Urinary bladder (tissue), 4 donors: ENCODE data around the gene FARS2. TPM values are rescaled to one million over a fixed set of nuclear protein-coding genes. Genes with fewer than 3 reads are reported as not detected.
"Not testable (repeated sequence)": the region's sequence is repeated elsewhere in the genome, so short reads cannot be mapped to it uniquely, and the experiment has no call there.

Experiments used
- DNase-seq: peaks from one replicate; pipeline ENCODE4 v3.0.0-alpha.2; 2015; ENCODE audit errors: extremely low spot score
- H3K27ac ChIP-seq: one replicate; pipeline ENCODE4 v1.5.1; 2013; ENCODE audit warnings: low read depth, mild to moderate bottlenecking, moderate library complexity
- H3K36me3 ChIP-seq: one replicate; pipeline ENCODE4 v1.6.1; 2013; ENCODE audit warnings: mild to moderate bottlenecking, moderate library complexity; ENCODE audit not compliant: insufficient read depth
- H3K4me1 ChIP-seq: one replicate; pipeline ENCODE4 v1.6.1; 2013; ENCODE audit warnings: mild to moderate bottlenecking, moderate library complexity; ENCODE audit not compliant: insufficient read depth
- H3K4me3 ChIP-seq: one replicate; pipeline ENCODE4 v1.5.1; 2013; ENCODE audit warnings: low read depth, low read length
- WGBS: extraction: QIAGEN DNeasy Blood & Tissue Kit; methylation state at CpG from one replicate; pipeline ENCODE4 v1.1.7; 2013; 5-methylcytosine and 5-hydroxymethylcytosine counted together
- polyA plus RNA-seq: library from polyadenylated mRNA; stranded (reverse); fragments of 200-250 nt; gene quantifications from one replicate; pipeline ENCODE4 v1.2.3, GENCODE V29; 2013
- total RNA-seq: library from RNA; depleted of rRNA; stranded (reverse); fragments of >200 nt; gene quantifications from one replicate; pipeline ENCODE4 v1.2.3, GENCODE V29; 2014
- donor health status: healthy with polysubstance abuse.
- donor health status: healthy.

FARS2 gene
- total and polyA plus RNA-seq, 2 donors: 13.6 to 23.4 TPM

DNA sequence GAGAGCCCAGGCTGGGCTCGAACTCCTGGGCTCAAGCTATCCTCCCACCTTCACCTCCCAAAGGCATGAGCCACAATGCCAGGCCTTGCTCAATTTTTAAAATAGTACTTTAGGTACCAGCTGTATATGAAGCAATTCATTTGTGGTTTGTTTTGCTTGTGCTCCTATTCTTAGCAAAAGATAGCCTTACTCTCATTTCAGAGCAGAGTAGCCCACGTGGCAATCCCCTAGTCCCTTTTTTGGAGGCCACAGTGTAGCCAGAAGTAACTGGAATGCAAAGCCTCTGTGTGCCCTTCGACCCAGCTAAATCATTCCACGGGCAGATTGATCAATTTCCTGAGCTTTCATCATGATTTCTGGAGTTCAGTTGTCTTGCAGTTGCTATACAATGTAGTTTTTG lies 373.2 kb downstream of the FARS2 start:
- 83% methylated on average over 4 of the region's 4 CpGs for WGBS
- Histone ChIP-seq H3K4me3 (no peak overlapping the region), H3K27ac (no peak overlapping the region), H3K4me1 (no peaks in the 10 kb centered on the region), H3K36me3 (no peaks in the 10 kb centered on the region)
- DNase-seq: no peak

DNA sequence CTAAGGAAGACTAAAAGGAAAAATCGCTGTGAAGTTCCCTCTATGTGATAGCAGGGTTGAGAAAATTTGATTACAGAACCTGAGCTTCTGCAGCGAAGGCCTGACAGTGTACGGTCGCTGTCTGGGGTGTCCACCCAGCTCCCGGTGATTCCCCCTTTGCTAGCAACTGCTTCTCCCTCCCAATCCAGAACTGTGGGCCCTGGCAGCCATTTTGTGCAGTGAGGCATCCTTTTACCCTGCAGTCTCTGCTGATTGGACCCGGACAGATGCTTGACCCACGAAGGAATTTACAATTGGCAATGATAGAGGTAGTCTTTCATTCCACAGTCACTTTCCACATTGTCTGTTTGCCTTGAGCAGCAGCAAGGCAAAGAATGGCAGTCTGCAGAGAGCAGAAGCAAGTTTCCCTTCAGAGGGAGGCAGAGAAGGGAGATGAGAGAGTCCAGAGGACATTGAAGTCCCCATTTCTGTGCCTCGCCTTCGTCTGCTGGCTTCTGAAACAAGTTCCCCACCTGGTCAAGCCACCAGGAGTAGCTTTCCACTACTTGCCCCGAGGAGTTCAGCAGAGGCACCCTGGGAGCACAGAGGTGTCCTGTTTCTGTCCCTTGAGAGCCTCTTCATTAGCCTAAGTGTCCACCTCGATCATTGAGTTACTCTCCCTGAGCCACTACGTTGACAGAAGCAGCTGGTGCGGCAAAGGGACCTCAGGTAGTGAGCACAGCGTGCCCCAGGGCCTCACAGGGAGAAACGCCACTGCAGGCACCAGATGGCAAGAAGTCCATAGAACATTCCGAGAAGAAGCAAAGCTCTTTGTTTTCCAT lies 375.1 kb downstream of the FARS2 start:
- Histone ChIP-seq H3K4me1 (no peaks in the 10 kb centered on the region), H3K27ac (no peak overlapping the region), H3K36me3 (no peaks in the 10 kb centered on the region), H3K4me3 (no peak overlapping the region)
- no peak for DNase-seq
- 86% methylated on average over 16 of the region's 16 CpGs for WGBS

DNA sequence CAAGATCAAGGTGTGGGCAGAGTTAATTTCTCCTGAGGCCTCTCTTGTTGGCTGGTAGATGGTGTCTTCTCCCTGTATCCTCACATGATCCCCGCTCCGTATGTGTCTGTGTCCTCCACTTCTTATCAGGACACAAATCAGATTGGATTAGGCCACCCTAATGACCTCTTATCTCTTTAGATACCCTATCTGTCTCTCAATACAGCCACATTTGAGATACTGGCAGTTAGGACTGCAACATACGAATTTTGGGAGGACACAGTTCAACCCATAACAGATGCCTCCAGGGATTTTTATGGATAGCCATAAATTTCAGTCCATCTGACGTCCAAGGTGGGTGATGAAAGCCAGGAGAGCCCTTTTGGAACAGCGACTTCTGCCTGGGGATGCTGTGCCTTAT lies 376.4 kb downstream of the FARS2 start:
- WGBS: 75% methylated on average over 5 of the region's 5 CpGs
- Histone ChIP-seq H3K36me3 (no peaks in the 10 kb centered on the region), H3K4me1 (no peaks in the 10 kb centered on the region), H3K27ac (no peak overlapping the region), H3K4me3 (no peak overlapping the region)
- no peak for DNase-seq

DNA sequence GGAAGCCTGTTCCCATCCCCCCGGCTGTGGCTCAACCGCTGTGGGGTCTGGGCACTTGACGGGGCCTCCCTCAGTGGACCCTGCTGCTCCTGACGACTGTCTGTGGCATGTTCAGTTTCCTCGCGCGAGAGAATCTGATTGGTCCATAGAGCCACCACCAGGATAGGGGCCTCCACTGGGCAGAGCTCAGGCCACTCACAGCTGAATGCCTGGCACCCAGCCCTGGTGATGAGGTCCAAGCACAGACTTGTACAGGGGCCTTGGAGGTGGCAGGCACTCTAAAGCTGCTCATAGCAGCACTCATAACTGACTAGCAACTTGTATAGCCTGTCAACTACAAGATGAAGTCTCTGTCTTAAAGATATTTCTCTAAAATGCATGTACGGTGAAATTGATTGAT lies 377.4 kb downstream of the FARS2 start:
- Histone ChIP-seq H3K4me1 (no peaks in the 10 kb centered on the region), H3K36me3 (no peaks in the 10 kb centered on the region), H3K27ac (no peak overlapping the region), H3K4me3 (no peak overlapping the region)
- DNase-seq: no peak
- 89% methylated on average over 8 of the region's 8 CpGs for WGBS

DNA sequence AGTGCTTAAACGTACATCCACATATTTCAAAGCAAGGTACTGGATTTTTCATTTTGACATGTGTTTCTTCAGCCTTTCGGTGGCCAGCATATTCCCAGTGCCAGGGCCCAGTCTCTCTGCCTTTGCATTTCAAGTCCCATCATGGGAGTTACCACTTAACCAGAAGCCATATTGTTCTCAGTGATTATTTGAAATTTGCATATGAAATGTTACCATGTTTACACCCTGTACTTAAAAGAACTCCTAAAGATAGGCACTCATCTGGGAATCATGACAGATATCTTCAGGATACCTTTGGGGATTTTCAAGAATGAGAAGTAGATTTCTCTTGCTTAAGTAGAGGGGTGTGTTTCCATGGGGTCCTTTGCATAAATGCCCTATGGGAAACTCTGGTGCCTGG lies 377.9 kb downstream of the FARS2 start:
- H3K4me1 ChIP-seq: no peaks in the 10 kb centered on the region
- H3K4me3 ChIP-seq: no peak overlapping the region
- WGBS: 95% methylated on average over 2 of the region's 2 CpGs
- no peak overlapping the region for H3K27ac ChIP-seq
- DNase-seq: no peak
- H3K36me3 ChIP-seq: no peaks in the 10 kb centered on the region

DNA sequence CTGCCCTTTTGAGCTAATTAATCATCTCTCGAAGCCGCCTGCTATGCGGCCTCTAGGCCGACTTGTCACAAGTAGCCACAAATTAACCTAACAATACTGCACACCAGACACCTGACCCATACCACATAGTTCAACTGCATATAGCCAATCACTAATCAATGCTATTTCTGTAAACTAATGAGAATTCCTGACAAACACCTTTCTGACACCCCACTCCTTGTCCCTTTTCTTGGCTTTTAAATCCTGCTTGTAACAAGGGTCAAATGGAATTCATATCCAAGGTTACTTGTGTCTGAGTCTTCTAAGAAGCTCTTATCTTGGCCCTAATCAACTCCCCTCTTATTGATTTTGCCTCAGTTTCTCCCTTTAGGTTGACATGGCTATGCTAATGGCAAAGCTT lies 379.3 kb downstream of the FARS2 start:
- Histone ChIP-seq H3K27ac (no peak overlapping the region), H3K36me3 (no peaks in the 10 kb centered on the region), H3K4me3 (no peak overlapping the region), H3K4me1 (no peaks in the 10 kb centered on the region)
- 98% methylated on average over 4 of the region's 4 CpGs for WGBS
- no peak for DNase-seq

DNA sequence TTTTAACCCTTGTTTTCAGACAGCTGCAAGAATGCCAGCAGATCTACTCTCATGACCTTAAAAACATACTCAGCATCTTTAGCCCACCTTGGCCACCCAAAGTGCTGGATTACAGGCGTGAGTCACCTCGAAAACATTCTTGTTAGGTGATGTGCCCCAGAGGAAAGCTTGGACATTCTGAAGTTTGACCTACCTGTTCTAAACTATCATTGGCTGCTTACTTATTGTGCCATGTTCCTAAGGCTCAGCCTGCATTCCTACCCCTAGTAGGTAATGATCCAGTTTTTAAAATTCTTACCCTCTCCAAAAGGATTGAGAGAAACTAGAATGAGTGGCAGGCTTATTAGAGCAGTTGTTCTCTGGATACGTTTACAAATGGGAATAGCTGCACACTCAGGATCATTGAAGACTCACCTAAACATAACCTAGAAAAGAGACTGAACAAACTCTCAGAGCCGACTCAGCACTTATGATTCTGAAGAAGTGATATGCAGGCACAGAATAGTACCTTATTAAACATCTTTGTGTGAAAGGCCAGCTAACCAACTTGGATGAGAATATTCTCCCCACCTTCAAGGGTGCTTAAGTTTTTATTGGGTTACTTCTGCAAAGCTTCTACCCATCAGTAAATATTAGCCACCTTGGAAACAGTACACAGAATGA lies 383.3 kb downstream of the FARS2 start:
- H3K4me1 ChIP-seq: no peaks in the 10 kb centered on the region
- no peak overlapping the region for H3K4me3 ChIP-seq
- DNase-seq: no peak
- no peaks in the 10 kb centered on the region for H3K36me3 ChIP-seq
- no peak overlapping the region for H3K27ac ChIP-seq
- 92% methylated on average over 4 of the region's 4 CpGs for WGBS

DNA sequence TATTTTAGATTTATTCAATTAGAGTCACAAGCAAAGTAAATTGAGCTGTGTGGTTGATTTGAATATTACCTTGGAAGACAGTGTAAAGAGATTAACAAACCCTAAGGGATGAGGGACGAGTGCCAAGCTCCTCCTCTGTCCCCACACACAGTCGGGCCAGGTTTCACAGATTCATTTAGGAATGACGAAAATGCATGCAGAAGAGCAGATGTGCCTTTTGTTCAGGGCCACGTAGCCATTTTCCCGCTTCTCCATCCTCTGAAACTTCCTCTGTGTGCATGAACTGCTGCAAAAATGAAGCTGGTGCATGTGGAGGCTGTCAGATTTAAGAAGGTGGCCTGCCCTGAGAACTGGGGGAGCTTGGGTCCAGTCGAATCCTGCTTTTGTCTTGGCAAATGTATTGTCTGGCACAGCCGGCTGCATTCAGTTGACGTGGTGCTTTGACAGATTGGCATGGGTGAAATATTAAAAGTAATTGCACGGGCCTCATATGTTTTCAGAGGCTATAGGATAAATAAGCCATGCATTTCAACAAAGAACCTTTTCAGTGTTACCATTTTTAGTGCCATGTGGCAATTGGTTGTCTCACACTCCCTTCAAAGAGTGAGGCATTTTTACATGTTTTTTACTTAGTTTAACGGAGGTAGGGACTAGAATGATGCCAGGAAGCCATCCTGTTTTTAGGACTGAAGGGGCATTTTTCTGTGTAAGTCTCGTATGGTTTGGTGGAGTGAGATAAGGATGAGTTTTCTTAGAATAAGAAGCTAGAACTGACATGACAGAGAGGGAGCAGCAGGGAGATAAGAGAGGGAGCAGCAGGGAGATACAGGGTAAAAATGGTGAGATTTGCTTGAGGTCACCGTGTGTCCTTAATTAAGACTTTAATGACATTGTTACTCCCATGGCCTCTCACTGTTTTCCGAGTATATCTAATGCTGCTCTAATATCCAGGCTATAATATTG lies 384.3 kb downstream of the FARS2 start:
- Histone ChIP-seq H3K4me3 (no peak overlapping the region), H3K4me1 (no peaks in the 10 kb centered on the region), H3K27ac (no peak overlapping the region), H3K36me3 (no peaks in the 10 kb centered on the region)
- no peak for DNase-seq
- 78% methylated on average over 13 of the region's 13 CpGs for WGBS

DNA sequence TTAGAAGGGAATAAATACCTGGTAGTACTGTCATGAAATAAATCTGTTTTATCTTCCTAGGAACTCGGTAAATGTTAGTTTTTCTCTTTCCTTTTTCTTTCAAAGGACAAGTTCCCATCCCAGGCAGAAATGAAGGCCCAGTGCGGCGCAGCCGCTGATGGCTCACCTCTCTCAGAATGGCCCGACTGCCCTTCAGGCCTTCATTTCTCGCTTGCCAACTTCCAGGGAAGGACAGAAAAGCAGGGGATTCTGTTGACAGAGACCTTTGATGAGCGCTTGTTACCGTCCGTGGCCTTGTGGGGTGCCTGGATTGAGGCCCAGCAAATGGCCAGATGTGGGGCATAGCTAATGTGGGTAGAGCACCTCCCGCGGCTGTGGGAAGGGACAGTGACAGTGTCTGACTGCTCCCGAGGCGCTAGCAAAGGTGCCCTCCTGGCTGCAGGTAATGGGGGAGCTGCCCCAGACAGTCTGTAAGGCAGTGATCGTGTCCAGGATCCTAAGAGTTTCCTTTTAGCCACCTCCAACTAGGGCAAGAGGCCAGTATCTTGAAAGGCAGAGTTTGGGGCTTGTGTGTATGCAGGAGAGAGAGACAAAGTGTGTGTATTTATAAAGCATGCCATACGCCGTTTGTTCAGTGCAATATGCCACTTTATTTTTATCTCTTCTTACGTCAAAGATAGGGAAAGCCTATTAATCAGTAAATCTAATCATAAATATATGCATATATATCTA lies 391.3 kb downstream of the FARS2 start:
- H3K27ac ChIP-seq: no peak overlapping the region
- no peaks in the 10 kb centered on the region for H3K4me1 ChIP-seq
- DNase-seq: no peak
- WGBS: 91% methylated on average over 17 of the region's 17 CpGs
- H3K36me3 ChIP-seq: no peaks in the 10 kb centered on the region
- no peak overlapping the region for H3K4me3 ChIP-seq

DNA sequence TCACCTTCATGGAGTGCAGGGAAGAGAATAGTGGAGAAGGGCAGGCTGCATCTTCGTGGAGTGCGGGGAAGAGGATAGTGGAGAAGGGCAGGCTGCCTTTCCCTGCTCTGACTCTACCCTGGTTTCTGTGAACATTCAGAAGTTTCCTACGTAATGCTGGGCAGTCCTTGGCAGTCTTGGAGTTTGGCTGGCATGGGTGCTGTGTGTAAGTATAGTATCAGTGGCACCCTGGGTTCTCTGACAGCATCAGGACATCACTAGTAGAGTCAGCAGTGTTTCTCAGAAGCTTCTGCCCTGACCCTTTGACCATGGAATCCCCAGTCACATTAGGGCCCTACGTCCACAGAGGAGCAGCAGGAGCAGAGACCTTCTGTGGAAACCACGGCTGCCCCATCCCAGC lies 392.5 kb downstream of the FARS2 start:
- H3K4me1 ChIP-seq: no peaks in the 10 kb centered on the region
- H3K27ac ChIP-seq: no peak overlapping the region
- no peak for DNase-seq
- no peaks in the 10 kb centered on the region for H3K36me3 ChIP-seq
- H3K4me3 ChIP-seq: no peak overlapping the region
- 88% methylated on average over 5 of the region's 5 CpGs for WGBS

DNA sequence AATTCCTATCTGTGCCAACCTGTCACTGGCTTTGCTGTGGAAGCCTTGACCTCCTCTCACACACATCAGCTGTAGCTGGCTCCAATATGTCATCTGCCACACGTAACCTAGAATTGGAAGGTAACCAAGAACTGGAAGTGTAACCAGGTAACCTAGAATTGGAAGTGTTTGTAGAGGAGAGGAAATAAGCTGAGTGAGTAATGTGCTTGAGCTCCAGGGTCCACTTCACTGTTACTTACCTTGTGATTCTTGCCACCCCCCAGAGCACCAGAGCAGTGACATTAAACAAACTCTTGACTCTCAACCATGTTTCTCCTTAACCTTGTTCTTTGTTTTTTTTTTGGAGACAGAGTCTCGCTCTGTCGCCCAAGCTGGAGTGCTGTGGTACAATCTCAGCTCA lies 394.9 kb downstream of the FARS2 start:
- over 99% methylated on average over 3 of the region's 3 CpGs for WGBS

DNA sequence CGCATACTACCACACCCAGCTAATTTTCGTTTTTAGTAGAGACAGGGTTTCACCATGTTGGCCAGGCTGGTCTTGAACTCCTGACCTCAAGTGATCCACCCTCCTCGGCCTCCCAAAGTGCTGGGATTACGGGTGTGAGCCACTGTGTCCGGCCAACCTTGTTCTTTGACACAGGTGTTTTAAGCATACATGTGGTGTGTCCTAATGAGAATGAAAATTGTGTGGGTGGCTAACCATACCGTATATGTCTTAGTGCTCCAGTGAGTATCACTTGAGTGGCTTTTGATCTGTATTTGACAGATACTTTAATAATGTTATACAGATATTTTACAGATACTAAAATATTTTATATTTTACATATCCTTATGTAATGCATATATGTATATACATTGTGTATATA lies 395.4 kb downstream of the FARS2 start:
- not testable (repeated sequence) for DNase-seq, H3K4me1 ChIP-seq, H3K4me3 ChIP-seq, H3K27ac ChIP-seq, H3K36me3 ChIP-seq
- 93% methylated on average over 6 of the region's 6 CpGs for WGBS

More for the DNA sequence above, 394.9 kb downstream of the FARS2 start:
- H3K4me1 ChIP-seq: no peaks in the 10 kb centered on the region
- no peak overlapping the region for H3K27ac ChIP-seq
- no peak overlapping the region for H3K4me3 ChIP-seq
- DNase-seq: no peak
- no peaks in the 10 kb centered on the region for H3K36me3 ChIP-seq
